ENCODE measurements around the gene NTN3. TPM values are rescaled to one million over a fixed set of nuclear protein-coding genes. Genes with fewer than 3 reads are reported as not detected.
"Not testable (repeated sequence)": the region's sequence is repeated elsewhere in the genome, so short reads cannot be mapped to it uniquely, and the experiment has no call there.

Gene NTN3
- total RNA-seq, 6 experiments from 2014 or later, result 0.39 to 2.1 (median 1.2) TPM

GRCh38 chr16:2439598-2439997 is 31.5 kb upstream of the NTN3 start:
- no peak overlapping the region for H3K4me3 ChIP-seq
- DNase-seq (no peak), ATAC-seq (no peak)
- intact Hi-C loops (cut with DNase I), result loop anchor here in 1 of 2 donors (10.0 kb wide), 1 partner anchor 55 kb away; no protein-coding TSS in a partner anchor
- H3K36me3 ChIP-seq, result no peaks in the 10 kb centered on the region
- no peaks in the 10 kb centered on the region for H3K9me3 ChIP-seq
- H3K4me1 ChIP-seq, result no peaks in the 10 kb centered on the region
- no peak overlapping the region for H3K27ac ChIP-seq
- WGBS (ENCODE audit: insufficient coverage, low coverage, low lambda C conversion rate, missing lambda C conversion rate), result 100% methylated on average over 1 of the region's 11 CpGs
- no peaks in the 10 kb centered on the region for H3K27me3 ChIP-seq
- TF ChIP-seq POLR2A (IDR thresholded peaks at IDR 0.05) (no peak), CTCF (IDR thresholded peaks at IDR 0.05) (no peak)

- H3K36me3 ChIP-seq; intact Hi-C loops (cut with DNase I); H3K4me3 ChIP-seq; H3K27me3 ChIP-seq; H3K27ac ChIP-seq; DNase-seq; H3K4me1 ChIP-seq; ATAC-seq; H3K9me3 ChIP-seq: not testable (repeated sequence)
- 56% methylated on average over 3 of the region's 15 CpGs for WGBS (ENCODE audit: insufficient coverage, low coverage, low lambda C conversion rate, missing lambda C conversion rate)
These were observed 29.8 kb upstream of the NTN3 start for GRCh38 chr16:2441143-2441804.

- DNase-seq (no peak), ATAC-seq (no peak)
- no peaks in the 10 kb centered on the region for H3K9me3 ChIP-seq
- WGBS (ENCODE audit: insufficient coverage, low coverage, low lambda C conversion rate, missing lambda C conversion rate), result 82% methylated on average over 5 of the region's 9 CpGs
- H3K27me3 ChIP-seq, result no peaks in the 10 kb centered on the region
- no peak for TF ChIP-seq CTCF (IDR thresholded peaks at IDR 0.05)
- TF ChIP-seq POLR2A (IDR thresholded peaks at IDR 0.05), result no peak
- H3K4me3 ChIP-seq, result no peak overlapping the region
- H3K4me1 ChIP-seq, result no peaks in the 10 kb centered on the region
- no peak overlapping the region for H3K27ac ChIP-seq
- H3K36me3 ChIP-seq, result no peaks in the 10 kb centered on the region
- intact Hi-C loops (cut with DNase I), result no loop called here
These were observed 27.5 kb upstream of the NTN3 start for GRCh38 chr16:2443555-2443954.

GRCh38 chr16:2447920-2448583 is 23.0 kb upstream of the NTN3 start:
- DNase-seq, result no peak
- TF ChIP-seq CTCF (IDR thresholded peaks at IDR 0.05) (no peak), POLR2A (IDR thresholded peaks at IDR 0.05) (no peak)
- no peak overlapping the region for H3K4me3 ChIP-seq
- no peaks in the 10 kb centered on the region for H3K27me3 ChIP-seq
- no peak overlapping the region for H3K27ac ChIP-seq
- no peaks in the 10 kb centered on the region for H3K36me3 ChIP-seq
- no peak for ATAC-seq
- H3K4me1 ChIP-seq, result no peaks in the 10 kb centered on the region
- no peaks in the 10 kb centered on the region for H3K9me3 ChIP-seq
- WGBS (ENCODE audit: insufficient coverage, low coverage, low lambda C conversion rate, missing lambda C conversion rate), result 82% methylated on average over 6 of the region's 11 CpGs
- intact Hi-C loops (cut with DNase I), result no loop called here

GRCh38 chr16:2449118-2449517 is 22.0 kb upstream of the NTN3 start:
- H3K36me3 ChIP-seq, result no peaks in the 10 kb centered on the region
- no peak overlapping the region for H3K4me3 ChIP-seq
- H3K27ac ChIP-seq, result no peak overlapping the region
- ATAC-seq (peak in 1 of 4 donors; percentile 4), DNase-seq (no peak)
- WGBS (ENCODE audit: insufficient coverage, low coverage, low lambda C conversion rate, missing lambda C conversion rate), result no CpG with 5 or more reads among the region's 25 CpGs
- H3K4me1 ChIP-seq, result no peaks in the 10 kb centered on the region
- H3K27me3 ChIP-seq, result no peaks in the 10 kb centered on the region
- no peaks in the 10 kb centered on the region for H3K9me3 ChIP-seq
- intact Hi-C loops (cut with DNase I), result no loop called here
- TF ChIP-seq POLR2A (IDR thresholded peaks at IDR 0.05), result no peak
- no peak for TF ChIP-seq CTCF (IDR thresholded peaks at IDR 0.05)
